WERI-Rb-1 (cell line): Measurements from ENCODE around the gene TRIM72.
"Not testable (repeated sequence)": the region's sequence is repeated elsewhere in the genome, so short reads cannot be mapped to it uniquely, and the experiment has no call there.

Experiments used
- DNase-seq: peaks from one replicate; pipeline ENCODE4 v3.0.0-alpha.2; 2020
- H3K27ac ChIP-seq: fragments of 250-450 bp; sonication (Bioruptor Pico); 2 replicates; pipeline ENCODE4 v1.5.1; 2020; ENCODE audit warnings: mild to moderate bottlenecking, moderate library complexity
- H3K27me3 ChIP-seq: fragments of 250-450 bp; sonication (Bioruptor Pico); 2 replicates; pipeline ENCODE4 v1.5.1; 2021; ENCODE audit warnings: mild to moderate bottlenecking, low read depth, moderate library complexity; ENCODE audit not compliant: insufficient read depth, severe bottlenecking
- H3K36me3 ChIP-seq: fragments of 250-450 bp; sonication (Bioruptor Pico); 2 replicates; pipeline ENCODE4 v1.5.1; 2020; ENCODE audit warnings: mild to moderate bottlenecking, moderate library complexity
- H3K4me3 ChIP-seq: 2 replicates; pipeline ENCODE4 v1.5.1; 2011; ENCODE audit warnings: low read depth, mild to moderate bottlenecking, control low read depth, low read length
- H3K9me3 ChIP-seq: fragments of 250-450 bp; sonication (Bioruptor Pico); 2 replicates; pipeline ENCODE4 v1.5.1; 2021; ENCODE audit warnings: mild to moderate bottlenecking, moderate library complexity; ENCODE audit not compliant: severe bottlenecking
- TF ChIP-seq, protein P1 (sequence below): IDR thresholded peaks from 2 replicates; pipeline ENCODE4 v1.5.1; 2011; ENCODE audit warnings: low read depth, mild to moderate bottlenecking, control low read depth, inconsistent platforms, low read length

TRIM72 gene

DNA sequence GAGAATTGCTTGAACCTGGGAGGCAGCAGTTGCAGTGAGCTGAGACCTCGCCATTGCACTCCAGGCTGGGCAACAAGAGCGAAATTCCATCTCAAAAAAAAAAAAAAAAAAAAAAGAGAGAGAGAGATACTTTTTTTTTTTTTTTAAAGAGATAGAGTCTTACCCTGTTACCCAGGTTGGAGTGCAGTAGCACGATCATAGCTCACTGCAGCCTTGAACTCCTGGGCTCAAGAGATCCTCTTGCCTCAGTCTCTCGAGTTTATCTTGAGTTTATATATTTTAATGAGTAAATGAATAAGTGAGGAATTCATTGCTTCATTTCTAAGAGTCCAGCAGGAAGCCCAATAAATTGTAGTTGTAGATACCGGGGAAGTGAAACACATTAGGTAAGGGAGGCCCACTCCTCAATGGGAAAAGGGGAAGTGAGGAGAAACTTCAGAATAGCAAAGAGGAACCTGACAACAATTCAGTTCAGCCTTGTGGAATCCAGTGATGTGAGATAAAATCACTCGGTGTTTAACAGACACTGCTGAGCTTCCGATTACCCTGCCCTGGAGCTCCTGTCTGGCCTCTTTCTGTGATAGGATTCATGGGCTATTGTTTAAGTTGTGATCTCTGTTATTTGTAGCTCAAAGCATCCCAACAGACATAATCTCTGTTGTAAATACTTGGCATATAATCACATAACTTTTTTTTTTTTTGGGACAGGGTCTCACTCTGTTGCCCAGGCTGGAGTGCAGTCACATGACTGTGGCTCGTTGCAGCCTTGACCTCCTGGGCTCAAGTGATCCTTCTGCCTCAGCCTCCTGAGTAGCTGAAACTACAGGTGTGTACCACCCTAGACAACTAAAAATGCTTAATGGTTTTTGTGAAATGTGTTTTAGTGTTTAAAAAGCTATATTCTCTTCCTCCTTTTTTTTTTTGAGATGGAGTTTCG is 30.1 kb downstream of the TRIM72 start:
- Histone ChIP-seq H3K4me3 (no peak overlapping the region), H3K36me3 (no peaks in the 10 kb centered on the region), H3K27ac (no peak overlapping the region), H3K9me3 (peaks cover 3% of the 10 kb centered on the region), H3K27me3 (peaks cover 61% of the 10 kb centered on the region)
- DNase-seq = no peak
- TF ChIP-seq, protein P1, sequence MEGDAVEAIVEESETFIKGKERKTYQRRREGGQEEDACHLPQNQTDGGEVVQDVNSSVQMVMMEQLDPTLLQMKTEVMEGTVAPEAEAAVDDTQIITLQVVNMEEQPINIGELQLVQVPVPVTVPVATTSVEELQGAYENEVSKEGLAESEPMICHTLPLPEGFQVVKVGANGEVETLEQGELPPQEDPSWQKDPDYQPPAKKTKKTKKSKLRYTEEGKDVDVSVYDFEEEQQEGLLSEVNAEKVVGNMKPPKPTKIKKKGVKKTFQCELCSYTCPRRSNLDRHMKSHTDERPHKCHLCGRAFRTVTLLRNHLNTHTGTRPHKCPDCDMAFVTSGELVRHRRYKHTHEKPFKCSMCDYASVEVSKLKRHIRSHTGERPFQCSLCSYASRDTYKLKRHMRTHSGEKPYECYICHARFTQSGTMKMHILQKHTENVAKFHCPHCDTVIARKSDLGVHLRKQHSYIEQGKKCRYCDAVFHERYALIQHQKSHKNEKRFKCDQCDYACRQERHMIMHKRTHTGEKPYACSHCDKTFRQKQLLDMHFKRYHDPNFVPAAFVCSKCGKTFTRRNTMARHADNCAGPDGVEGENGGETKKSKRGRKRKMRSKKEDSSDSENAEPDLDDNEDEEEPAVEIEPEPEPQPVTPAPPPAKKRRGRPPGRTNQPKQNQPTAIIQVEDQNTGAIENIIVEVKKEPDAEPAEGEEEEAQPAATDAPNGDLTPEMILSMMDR = no peak

DNA sequence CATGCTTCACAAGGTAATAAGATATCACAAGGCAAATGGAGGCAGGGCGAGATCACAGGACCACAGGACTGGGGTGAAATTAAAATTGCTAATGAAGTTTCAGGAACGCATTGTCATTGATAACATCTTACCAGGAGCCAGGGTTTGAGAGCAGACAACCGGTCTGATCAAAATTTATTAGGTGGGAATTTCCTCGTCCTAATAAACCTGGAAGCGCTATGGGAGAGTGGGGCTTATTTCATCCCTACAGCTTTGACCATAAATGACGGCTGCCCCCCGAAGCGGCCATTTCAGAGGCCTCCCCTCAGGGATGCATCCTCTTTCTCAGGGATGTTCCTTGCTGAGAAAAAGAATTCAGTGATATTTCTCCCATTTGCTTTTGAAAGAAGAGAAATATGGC is 31.7 kb downstream of the TRIM72 start:
- not testable (repeated sequence) for H3K27ac ChIP-seq, H3K36me3 ChIP-seq, H3K4me3 ChIP-seq, H3K9me3 ChIP-seq, DNase-seq
- H3K27me3 ChIP-seq = peaks cover 51% of the 10 kb centered on the region

DNA sequence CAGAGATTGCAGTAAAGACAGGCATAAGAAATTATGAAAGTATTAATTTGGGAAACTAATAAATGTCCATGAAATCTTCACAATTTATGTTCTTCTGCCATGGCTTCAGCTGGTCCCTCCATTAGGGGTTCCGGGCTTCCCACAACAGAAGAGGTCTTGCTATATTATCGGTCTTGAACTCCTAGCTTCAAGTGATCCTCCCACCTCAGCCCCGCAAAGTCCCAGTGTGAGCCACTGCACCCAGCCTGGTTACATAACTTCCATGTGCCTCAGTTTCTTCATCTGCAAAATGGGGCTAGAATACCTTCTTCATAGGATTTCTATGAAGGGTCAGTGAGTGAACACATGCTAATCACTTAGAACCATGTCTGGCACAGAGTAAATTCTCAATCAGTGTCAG is 32.4 kb downstream of the TRIM72 start:
- no peaks in the 10 kb centered on the region for H3K9me3 ChIP-seq
- no peak overlapping the region for H3K27ac ChIP-seq
- H3K27me3 ChIP-seq = peaks cover 52% of the 10 kb centered on the region
- H3K36me3 ChIP-seq = no peaks in the 10 kb centered on the region
- TF ChIP-seq, protein P1 = no peak
- H3K4me3 ChIP-seq = no peak overlapping the region
- no peak for DNase-seq

GRCh38 chr16:31248344-31248743 is 34.4 kb downstream of the TRIM72 start:
- Histone ChIP-seq H3K9me3 (no peaks in the 10 kb centered on the region), H3K4me3 (no peak overlapping the region), H3K27ac (no peak overlapping the region), H3K36me3 (no peaks in the 10 kb centered on the region), H3K27me3 (peaks cover 46% of the 10 kb centered on the region)
- no peak for DNase-seq
- TF ChIP-seq, protein P1 = no peak

DNA sequence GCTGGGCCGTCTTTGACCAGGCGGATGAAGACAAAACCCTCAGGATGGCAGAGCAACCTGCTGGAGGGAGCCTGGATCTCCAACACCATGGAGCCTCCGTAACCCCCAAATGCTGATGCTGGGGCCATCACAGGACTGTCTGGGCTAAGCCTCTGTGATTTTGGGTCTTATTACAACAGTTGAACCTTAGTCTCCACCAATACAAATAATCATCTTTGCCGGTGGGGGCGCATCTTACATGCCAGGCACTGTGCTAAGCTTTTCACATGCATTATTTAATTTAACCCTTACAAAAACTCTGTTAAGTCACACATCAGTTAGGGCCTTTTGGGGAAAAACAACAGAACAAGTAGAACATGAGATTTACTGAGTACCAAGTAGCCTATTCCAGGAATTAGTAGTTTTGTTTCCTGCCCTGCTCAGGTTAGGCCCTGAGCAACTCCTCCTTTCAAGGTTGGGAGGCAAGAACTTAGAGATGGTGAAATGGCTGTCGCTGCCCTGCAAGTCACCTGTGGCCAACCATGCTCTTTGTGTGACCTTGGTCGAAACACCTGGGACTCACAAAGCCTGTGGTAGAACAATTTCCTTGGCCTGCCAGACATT is 37.0 kb downstream of the TRIM72 start:
- Histone ChIP-seq H3K36me3 (no peaks in the 10 kb centered on the region), H3K9me3 (no peaks in the 10 kb centered on the region), H3K4me3 (no peak overlapping the region), H3K27ac (no peak overlapping the region), H3K27me3 (peaks cover 63% of the 10 kb centered on the region)
- DNase-seq = no peak
- TF ChIP-seq, protein P1 = no peak

DNA sequence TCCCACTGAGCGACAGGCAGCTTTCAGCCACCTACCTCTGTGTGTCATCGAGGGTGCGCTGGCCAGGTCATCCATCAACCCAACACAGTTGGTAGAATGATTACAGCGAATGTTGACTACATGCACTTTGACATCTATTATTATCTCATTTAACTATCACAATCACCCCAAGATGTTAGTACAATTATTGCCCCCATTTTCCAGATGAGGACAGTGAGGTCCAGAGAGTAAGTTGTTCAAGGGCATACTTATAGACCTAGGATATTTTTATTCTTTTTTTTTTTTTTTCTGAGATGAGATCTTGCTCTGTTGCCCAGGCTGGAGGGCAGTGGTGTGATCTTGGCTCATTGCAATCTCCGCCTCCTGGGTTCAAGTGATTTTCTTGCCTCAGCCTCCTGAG is 37.5 kb downstream of the TRIM72 start:
- no peak overlapping the region for H3K27ac ChIP-seq
- H3K4me3 ChIP-seq = no peak overlapping the region
- no peaks in the 10 kb centered on the region for H3K9me3 ChIP-seq
- DNase-seq = no peak
- peaks cover 64% of the 10 kb centered on the region for H3K27me3 ChIP-seq
- no peaks in the 10 kb centered on the region for H3K36me3 ChIP-seq
- TF ChIP-seq, protein P1 = no peak
